ENCODE results near the gene RNF5. TPM values are rescaled to one million over a fixed set of nuclear protein-coding genes. Genes with fewer than 3 reads are reported as not detected.

Gene RNF5
- total and polyA plus RNA-seq, 9 of the 15 experiments (the other 6 are each of a cell fraction or from before 2014, with no cell fraction given) = 62.2 to 245 (median 129) TPM

- no peak for TF ChIP-seq ZNF695 (CRISPR knock-in tag; IDR thresholded peaks at IDR 0.05)
- TF ChIP-seq ZEB2 (IDR thresholded peaks at IDR 0.05) = no peak; the same call in 1 of the 2 replicates
- TF ChIP-seq ZC3H4 (CRISPR knock-in tag; IDR thresholded peaks at IDR 0.05; ENCODE audit: borderline replicate concordance) = no peak
- peak; percentile 51; the same call in 1 of the 2 replicates for TF ChIP-seq EP400 (IDR thresholded peaks at IDR 0.05)
- no peak for TF ChIP-seq MCM2 (IDR thresholded peaks at IDR 0.05; ENCODE audit: low read depth)
- TF ChIP-seq STAG1 (CRISPR knock-in tag; IDR thresholded peaks at IDR 0.05; ENCODE audit: borderline replicate concordance) = no peak
- TF ChIP-seq JUNB (CRISPR knock-in tag; conservative IDR thresholded peaks at IDR 0.05) = no peak
- no peak for TF ChIP-seq FOXK1 (CRISPR knock-in tag; IDR thresholded peaks at IDR 0.05; ENCODE audit: borderline replicate concordance)
- TF ChIP-seq KHSRP (IDR thresholded peaks at IDR 0.05) = 0 out of 2 replicates have a peak, but pooled peaks have one; percentile 36
- TF ChIP-seq ZSCAN32 (CRISPR knock-in tag; IDR thresholded peaks at IDR 0.05) = no peak
- no peak for TF ChIP-seq IRF2 (CRISPR knock-in tag; IDR thresholded peaks at IDR 0.05)
- no peak for TF ChIP-seq SIX5 (IDR thresholded peaks at IDR 0.05; ENCODE audit: borderline replicate concordance in 1 of 2, insufficient read depth in 1 of 2, low read depth in 1 of 2, low read length in 2 of 2)
- TF ChIP-seq MCM5 (IDR thresholded peaks at IDR 0.05; ENCODE audit: low read depth) = no peak
- no peak for TF ChIP-seq GTF2E2 (tag; IDR thresholded peaks at IDR 0.05)
- TF ChIP-seq TEAD1 (CRISPR knock-in tag; IDR thresholded peaks at IDR 0.05) = peak in 1 of 2 experiments; percentile 52; a peak in 1 of 4 replicates
- peak; percentile 30 for TF ChIP-seq ZFP36 (IDR thresholded peaks at IDR 0.05; ENCODE audit: low read depth, low read length, partially characterized antibody)
- peak; percentile 61 for TF ChIP-seq BHLHE40 (IDR thresholded peaks at IDR 0.05; ENCODE audit: low read length)
- TF ChIP-seq NFE2 (IDR thresholded peaks at IDR 0.05; ENCODE audit: low read depth) = peak; percentile 52; the same call in 1 of the 2 replicates
- TF ChIP-seq, protein P1, sequence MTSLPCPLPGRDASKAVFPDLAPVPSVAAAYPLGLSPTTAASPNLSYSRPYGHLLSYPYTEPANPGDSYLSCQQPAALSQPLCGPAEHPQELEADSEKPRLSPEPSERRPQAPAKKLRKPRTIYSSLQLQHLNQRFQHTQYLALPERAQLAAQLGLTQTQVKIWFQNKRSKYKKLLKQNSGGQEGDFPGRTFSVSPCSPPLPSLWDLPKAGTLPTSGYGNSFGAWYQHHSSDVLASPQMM (CRISPR knock-in tag; IDR thresholded peaks at IDR 0.05) = no peak
Measured at GRCh38 chr6:32167761-32168262, 10.4 kb upstream of the RNF5 start (continued).

Data from K562 (cell line).